T-helper 2 cell treated with Interferon-gamma antibody and Interleukin-4, amounts not matched to agents 5 μg/mL and 100 μg/mL, for 36 hours (primary cell): ENCODE measurements around the gene AMPD1.

Experiments used
- DNase-seq: peaks from one replicate; pipeline ENCODE4 v3.0.0; 2021; ENCODE audit warnings: low spot score
- H3K27ac Mint-ChIP-seq: one replicate; pipeline ENCODE4 v1.8.0; 2021; ENCODE audit warnings: mild to moderate bottlenecking, mixed read lengths
- H3K27me3 Mint-ChIP-seq: one replicate; pipeline ENCODE4 v1.8.0; 2021; ENCODE audit warnings: low read depth, mixed read lengths
- H3K36me3 Mint-ChIP-seq: one replicate; pipeline ENCODE4 v1.8.0; 2021; ENCODE audit warnings: low read depth, mixed read lengths
- H3K4me1 Mint-ChIP-seq: one replicate; pipeline ENCODE4 v1.8.0; 2021; ENCODE audit warnings: low read depth, mixed read lengths
- H3K4me3 Mint-ChIP-seq: one replicate; pipeline ENCODE4 v1.8.0; 2022; ENCODE audit warnings: mild to moderate bottlenecking, moderate library complexity, mixed read lengths
- H3K9me3 Mint-ChIP-seq: one replicate; pipeline ENCODE4 v1.8.0; 2021; ENCODE audit warnings: mixed read lengths

The AMPD1 gene

DNA sequence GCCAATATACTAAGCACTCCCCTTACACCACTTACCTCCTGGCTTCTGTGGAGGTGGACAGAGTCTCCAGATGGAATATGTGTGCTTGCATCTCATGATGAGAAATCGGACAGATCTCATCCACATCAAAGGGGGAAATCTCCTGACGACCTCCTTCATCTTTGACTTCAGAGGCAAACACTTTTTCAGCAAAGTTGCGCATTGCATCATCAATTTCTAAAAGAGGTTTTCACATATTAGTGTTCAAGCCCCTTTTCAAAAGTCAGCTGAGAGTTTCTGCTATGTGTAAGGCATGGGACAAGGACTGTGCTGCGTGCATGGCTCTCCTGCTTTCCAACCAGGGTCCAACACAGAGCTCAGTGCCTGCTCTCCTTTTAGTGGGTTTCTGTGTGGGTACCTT, 6.8 kb downstream of the AMPD1 start:
- Mint-ChIP-seq H3K4me1 (no peaks in the 10 kb centered on the region), H3K36me3 (no peaks in the 10 kb centered on the region), H3K27ac (no peak overlapping the region), H3K9me3 (no peaks in the 10 kb centered on the region), H3K27me3 (peaks cover 20% of the 10 kb centered on the region), H3K4me3 (no peak overlapping the region)
- DNase-seq: no peak

DNA sequence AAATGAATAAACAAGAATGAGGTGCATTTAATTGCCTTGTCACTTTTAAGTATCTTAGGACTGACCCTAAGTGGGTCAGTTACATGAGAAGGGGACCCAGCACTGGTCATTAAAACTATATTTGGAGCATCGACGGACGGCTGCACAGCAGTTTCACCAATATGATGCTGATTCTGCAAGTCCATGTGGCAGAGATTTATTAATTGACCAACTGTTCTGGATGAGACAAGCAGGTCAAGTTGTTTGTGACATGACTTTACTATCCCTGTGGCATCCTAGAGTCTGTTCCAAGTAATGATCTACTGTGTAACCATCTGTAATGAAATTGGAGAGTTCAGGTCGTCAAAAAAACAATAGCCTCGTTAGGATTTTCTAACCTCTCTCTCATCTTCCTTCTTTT, 9.5 kb downstream of the AMPD1 start:
- Mint-ChIP-seq H3K4me3 (no peak overlapping the region), H3K4me1 (no peaks in the 10 kb centered on the region), H3K27ac (no peak overlapping the region), H3K9me3 (no peaks in the 10 kb centered on the region), H3K27me3 (peaks cover 23% of the 10 kb centered on the region), H3K36me3 (no peaks in the 10 kb centered on the region)
- no peak for DNase-seq

DNA sequence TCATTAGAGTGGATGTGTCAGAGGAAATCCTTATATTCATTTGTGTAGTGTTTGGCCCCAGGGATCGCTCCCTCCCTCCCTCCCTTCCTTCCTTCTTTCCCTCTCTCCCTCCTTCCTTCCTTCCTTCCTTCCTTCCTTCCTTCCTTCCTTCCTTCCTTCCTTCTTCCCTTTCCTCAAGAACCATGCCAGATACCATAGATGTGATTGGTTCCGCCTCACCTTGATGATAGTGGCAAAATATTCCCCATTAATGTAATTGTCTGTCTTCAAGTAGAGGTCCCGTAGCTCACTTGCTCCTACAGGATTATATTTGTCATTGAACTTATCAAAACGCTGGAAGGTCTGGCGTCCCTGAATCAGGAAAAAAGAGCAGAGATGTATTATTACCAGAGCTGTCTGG, 17.7 kb downstream of the AMPD1 start:
- no peak overlapping the region for H3K4me3 Mint-ChIP-seq
- DNase-seq: no peak
- no peaks in the 10 kb centered on the region for H3K4me1 Mint-ChIP-seq
- peaks cover 35% of the 10 kb centered on the region for H3K27me3 Mint-ChIP-seq
- H3K9me3 Mint-ChIP-seq: no peaks in the 10 kb centered on the region
- no peaks in the 10 kb centered on the region for H3K36me3 Mint-ChIP-seq
- H3K27ac Mint-ChIP-seq: no peak overlapping the region

DNA sequence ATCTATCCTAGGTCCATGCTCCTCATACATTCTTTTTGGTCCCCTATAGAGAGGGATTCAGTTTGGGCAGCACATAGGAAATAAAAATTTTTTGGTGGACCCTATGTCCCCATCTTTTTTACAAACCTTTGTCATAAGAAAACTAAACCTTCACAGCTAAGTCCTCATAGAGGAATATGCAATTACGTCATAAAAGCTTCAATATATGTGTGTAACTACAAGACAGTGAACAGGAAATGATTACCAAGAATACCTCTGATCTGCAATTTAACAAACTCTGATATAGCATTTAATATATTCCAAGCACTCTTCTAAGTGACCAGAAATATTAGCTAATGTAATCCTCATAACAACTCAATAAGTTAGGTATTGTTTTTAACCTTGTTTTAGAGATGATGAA, 19.2 kb downstream of the AMPD1 start:
- Mint-ChIP-seq H3K27me3 (peaks cover 37% of the 10 kb centered on the region), H3K27ac (no peak overlapping the region), H3K4me1 (no peaks in the 10 kb centered on the region), H3K36me3 (no peaks in the 10 kb centered on the region), H3K9me3 (no peaks in the 10 kb centered on the region), H3K4me3 (no peak overlapping the region)
- DNase-seq: no peak

DNA sequence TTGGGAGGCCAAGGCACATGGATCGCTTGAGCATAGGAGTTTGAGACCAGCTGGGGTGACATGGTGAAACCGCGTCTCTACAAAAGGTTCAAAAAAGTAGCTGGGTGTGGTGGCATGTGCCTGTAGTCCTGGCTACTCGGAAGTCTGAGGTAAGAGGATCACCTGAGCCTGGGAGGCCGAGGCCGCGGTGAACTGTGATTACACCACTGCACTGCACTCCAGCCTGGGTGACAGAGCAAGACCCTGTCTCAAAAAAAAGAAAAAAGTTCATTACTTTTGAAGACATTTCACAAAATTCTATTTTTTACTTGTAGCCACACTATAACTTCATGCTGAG, 23.4 kb downstream of the AMPD1 start:
- Mint-ChIP-seq H3K9me3 (no peaks in the 10 kb centered on the region), H3K36me3 (no peaks in the 10 kb centered on the region), H3K4me3 (no peak overlapping the region), H3K27ac (no peak overlapping the region), H3K27me3 (peaks cover 44% of the 10 kb centered on the region), H3K4me1 (no peaks in the 10 kb centered on the region)
- DNase-seq: no peak

DNA sequence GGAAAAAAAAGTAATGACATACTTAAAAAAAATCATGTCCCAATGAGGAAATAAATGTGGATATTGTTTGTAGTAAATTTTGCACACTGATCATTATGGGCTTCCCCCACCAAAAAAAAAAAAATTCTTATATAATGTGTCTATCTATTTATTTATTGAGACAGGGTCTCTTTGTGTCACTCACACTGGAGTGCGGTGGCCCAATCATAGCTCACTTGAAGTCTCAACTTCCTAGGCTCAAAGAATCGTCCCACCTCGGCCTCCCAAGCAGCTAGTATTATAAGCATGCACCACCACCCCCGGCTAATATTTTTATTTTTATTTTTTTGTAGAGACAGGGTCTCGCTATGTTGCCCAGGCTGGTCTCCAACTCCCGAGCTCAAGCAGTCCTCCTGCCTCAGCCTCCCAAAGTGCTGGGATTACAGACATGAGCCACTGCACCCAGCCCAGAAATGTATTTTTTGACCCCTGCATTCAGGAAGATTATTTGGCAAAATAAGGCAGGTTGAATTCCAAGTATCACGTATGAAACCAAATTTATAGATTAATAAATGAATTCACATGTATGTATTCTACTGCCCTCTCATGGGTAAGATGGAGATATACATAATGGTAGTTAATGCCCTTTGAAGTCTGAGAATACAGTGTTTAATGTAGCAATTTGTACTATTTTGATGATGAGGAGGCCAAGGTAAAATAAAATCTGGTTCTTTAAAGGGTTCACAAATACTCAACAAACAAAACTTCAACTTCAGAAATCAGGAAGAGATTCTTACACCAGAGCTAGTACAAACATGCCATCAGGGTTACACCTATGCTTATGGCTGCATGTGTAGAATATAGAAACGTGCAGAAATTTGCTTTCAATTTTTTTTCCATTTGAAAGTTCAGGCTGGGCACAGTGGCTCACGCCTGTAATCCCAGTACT, 24.1 kb downstream of the AMPD1 start:
- no peaks in the 10 kb centered on the region for H3K9me3 Mint-ChIP-seq
- H3K27ac Mint-ChIP-seq: no peak overlapping the region
- H3K36me3 Mint-ChIP-seq: no peaks in the 10 kb centered on the region
- peaks cover 50% of the 10 kb centered on the region for H3K27me3 Mint-ChIP-seq
- DNase-seq: no peak
- no peaks in the 10 kb centered on the region for H3K4me1 Mint-ChIP-seq
- H3K4me3 Mint-ChIP-seq: no peak overlapping the region

DNA sequence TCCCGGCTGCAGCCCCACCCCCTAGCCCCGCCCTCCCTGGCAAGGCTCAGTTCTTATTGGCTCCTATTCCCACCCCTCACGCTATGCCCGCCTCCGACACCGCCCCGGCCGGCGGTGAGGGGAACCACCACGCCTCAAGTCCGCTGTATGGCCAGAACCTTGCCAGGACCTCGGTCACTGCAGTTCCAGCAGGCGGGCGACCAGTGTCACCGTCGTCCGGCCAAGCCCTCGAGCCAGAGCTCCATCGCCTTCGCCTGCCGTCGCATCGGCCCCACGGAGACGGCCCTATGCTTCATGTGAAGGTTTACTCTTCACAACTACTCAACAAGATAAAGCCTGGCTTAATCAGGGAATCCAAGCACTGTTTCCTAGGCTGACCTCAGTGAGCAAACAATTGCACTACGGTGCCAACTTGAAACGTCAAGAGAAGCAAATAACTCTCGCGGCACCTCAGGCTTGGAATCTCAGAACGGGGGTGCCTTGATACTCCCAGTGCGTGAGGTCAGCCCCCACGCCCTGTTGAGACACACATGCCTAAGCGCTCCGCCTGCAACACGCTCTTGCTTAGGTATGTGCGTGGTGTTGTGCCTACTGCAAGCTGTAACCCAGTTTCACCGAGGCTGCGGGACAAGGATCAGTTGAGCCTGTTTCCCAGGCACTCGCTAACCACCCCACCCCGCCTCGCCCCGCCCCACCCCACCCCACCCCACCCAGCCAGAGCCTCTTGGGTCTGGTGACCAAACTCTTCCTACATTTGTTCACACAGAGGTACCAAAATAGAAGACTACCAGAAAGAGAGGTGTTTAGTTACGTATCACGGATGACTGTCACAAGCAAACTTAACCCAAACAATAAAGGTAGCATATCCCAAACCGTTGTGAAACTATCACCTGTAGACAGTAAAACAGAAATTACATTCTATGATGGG, 25.0 kb downstream of the AMPD1 start:
- no peaks in the 10 kb centered on the region for H3K36me3 Mint-ChIP-seq
- H3K4me1 Mint-ChIP-seq: no peaks in the 10 kb centered on the region
- peaks cover 50% of the 10 kb centered on the region for H3K27me3 Mint-ChIP-seq
- H3K9me3 Mint-ChIP-seq: no peaks in the 10 kb centered on the region
- peak overlapping the region; percentile 90 for H3K4me3 Mint-ChIP-seq
- no peak overlapping the region for H3K27ac Mint-ChIP-seq
- DNase-seq: peak; percentile 79

DNA sequence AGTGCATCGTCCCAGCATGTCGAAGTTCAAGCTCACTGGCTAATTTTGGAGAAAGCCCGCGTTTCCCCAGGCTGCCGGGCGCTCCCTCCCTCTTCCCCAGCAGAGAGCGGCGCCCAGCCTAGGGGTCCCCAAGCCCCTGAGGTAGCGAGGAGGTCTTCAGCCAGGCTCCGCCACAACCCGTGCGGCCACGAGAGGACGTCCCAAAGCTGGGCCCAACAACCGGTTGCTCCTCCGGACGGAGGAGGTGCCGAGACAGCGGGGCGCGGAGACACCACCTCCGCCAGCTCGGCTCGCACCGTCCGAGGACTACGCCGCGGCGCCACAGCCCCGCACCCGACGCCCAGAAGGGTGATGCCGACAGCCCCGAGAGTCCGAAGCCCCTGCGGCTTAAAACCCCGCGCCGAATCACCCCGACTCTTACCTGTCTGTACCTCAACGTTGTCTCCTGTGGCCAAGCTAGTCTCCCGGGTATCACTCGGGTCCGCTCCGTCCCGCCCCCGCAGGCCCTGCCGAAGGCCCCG, 25.7 kb downstream of the AMPD1 start, which contains the start of gene DENND2C:
DENND2C (minus strand) TSS at position 488 of the 521 bp plus-strand sequence. CDS start 44,065 bp downstream, outside the sequence.
- peak within 1 kb of the TSS; percentile 90 for H3K4me3 Mint-ChIP-seq
- H3K27ac Mint-ChIP-seq: no peak within 1 kb of the TSS
- no peaks in the 10 kb centered on the region for H3K9me3 Mint-ChIP-seq
- DNase-seq: no peak
- H3K36me3 Mint-ChIP-seq: no peaks in the 10 kb centered on the region
- peaks cover 46% of the 10 kb centered on the region for H3K27me3 Mint-ChIP-seq
- no peaks in the 10 kb centered on the region for H3K4me1 Mint-ChIP-seq

DNA sequence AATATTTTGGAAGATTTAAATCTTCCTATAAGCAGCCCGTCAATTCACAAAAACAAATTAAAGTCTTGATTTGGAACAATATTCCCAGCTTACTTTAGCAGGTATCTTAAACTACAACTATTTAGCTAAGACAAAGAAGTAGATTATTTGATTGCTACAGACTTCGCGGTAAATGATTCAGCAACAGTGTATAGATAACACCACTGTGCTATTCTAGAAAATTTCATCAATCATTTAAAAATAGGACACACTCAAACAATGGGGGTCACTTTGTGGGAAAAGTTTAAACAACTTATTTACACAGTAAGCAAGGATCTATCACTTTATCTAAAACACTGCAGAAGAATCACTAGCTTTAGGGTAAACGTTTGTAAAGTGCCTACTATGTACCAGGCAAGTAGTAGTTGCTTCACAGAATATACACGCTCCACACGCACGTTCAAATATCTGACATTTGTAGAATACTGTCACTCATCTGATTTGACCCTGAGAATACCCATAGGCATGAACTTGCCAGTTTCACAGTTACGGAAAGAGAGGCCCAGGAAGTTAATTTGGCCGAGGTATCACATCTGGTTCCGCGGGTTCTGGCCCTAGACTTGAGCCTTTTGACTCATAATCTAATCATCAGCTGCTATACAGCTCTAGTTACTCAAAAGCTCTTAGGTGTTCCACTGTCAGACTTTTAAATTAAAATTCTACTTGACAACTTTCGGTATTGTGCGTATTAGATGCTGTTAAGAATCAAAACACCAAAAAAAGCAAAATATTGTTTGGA, 26.4 kb downstream of the AMPD1 start:
- no peaks in the 10 kb centered on the region for H3K9me3 Mint-ChIP-seq
- no peaks in the 10 kb centered on the region for H3K4me1 Mint-ChIP-seq
- no peak overlapping the region for H3K27ac Mint-ChIP-seq
- peak overlapping the region; percentile 90 for H3K4me3 Mint-ChIP-seq
- H3K36me3 Mint-ChIP-seq: no peaks in the 10 kb centered on the region
- DNase-seq: no peak
- H3K27me3 Mint-ChIP-seq: peaks cover 42% of the 10 kb centered on the region

DNA sequence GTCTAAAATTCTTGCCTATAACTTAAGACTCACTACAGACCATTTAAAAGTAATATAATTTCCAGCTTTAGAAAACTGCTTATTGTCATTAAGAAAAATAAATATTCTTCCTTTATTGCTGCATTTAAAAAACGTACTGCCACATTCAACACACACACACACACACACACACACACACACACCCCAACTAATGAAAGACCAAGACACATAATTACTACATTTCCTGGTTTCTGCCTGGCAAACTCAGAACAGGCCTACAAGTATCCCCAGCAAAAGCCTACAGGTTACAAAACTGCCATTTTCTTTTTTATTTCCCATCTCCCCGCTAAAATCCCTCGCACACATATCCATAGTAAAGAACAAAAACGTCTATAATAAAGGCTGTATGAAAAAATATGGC, 27.0 kb downstream of the AMPD1 start:
- H3K9me3 Mint-ChIP-seq: no peaks in the 10 kb centered on the region
- peaks cover 38% of the 10 kb centered on the region for H3K27me3 Mint-ChIP-seq
- H3K4me3 Mint-ChIP-seq: no peak overlapping the region
- H3K27ac Mint-ChIP-seq: no peak overlapping the region
- no peaks in the 10 kb centered on the region for H3K4me1 Mint-ChIP-seq
- DNase-seq: no peak
- H3K36me3 Mint-ChIP-seq: no peaks in the 10 kb centered on the region

DNA sequence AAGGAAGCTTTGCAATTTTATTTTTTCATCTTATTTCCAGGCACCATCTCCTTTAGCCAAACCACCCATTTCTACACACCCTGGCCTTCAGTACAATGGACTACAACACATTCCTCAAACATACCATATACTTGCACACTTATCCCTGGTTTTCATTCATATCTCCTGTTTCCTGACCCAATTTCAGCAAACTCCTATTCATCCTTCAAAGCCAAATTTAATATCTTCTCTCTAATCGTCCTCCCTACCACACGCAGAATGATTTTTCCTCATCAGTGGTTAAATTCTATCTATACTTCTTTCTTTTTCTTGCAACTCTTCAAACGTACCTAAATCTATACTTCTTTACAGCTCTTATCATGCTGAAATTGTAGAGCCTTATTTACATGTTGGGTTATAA, 28.4 kb downstream of the AMPD1 start:
- H3K4me3 Mint-ChIP-seq: no peak overlapping the region
- H3K9me3 Mint-ChIP-seq: no peaks in the 10 kb centered on the region
- no peaks in the 10 kb centered on the region for H3K36me3 Mint-ChIP-seq
- no peak overlapping the region for H3K27ac Mint-ChIP-seq
- H3K27me3 Mint-ChIP-seq: peaks cover 35% of the 10 kb centered on the region
- H3K4me1 Mint-ChIP-seq: no peaks in the 10 kb centered on the region
- no peak for DNase-seq

DNA sequence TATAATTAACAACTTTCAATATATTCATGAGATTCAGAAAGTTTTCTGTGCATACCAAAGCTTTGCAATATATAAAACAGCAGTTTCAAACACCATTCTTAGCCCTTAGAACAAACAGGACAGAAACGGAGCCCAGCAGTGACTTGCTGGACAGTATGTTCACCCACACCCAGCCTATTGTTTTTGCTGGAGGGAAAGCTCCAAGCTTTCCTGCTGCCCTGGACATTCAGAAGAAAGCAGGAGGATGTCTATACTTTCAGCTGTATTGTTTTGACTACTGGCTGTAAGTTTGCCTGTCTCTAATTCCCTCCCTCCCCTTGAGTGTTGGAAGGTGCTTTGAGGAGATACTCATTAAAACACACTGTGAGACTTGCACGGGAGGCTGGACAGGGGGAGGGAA, 35.1 kb downstream of the AMPD1 start:
- no peaks in the 10 kb centered on the region for H3K9me3 Mint-ChIP-seq
- no peak overlapping the region for H3K4me3 Mint-ChIP-seq
- no peak overlapping the region for H3K27ac Mint-ChIP-seq
- peaks cover 19% of the 10 kb centered on the region for H3K27me3 Mint-ChIP-seq
- no peaks in the 10 kb centered on the region for H3K36me3 Mint-ChIP-seq
- H3K4me1 Mint-ChIP-seq: no peaks in the 10 kb centered on the region
- no peak for DNase-seq

DNA sequence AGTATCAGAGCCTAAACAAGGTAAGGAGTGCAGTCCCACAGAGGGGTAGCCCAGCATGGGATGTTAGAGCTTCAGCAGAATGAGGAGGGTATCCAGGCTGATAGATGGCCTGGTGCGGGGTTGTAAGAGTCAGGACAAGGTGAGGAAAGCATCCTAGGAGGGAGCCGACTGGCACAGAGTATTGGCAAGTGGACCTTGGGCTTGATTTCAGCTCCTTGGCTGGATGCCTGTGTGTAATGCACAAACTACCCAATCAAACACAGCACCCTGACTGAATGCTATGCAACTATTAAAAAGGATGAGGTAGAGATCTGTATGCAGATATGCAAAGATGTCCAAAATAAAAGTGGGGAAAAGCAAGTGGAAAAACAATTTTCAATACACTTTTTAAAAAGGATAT, 43.5 kb downstream of the AMPD1 start:
- H3K4me3 Mint-ChIP-seq: no peak overlapping the region
- H3K27me3 Mint-ChIP-seq: no peaks in the 10 kb centered on the region
- no peaks in the 10 kb centered on the region for H3K4me1 Mint-ChIP-seq
- no peak for DNase-seq
- no peaks in the 10 kb centered on the region for H3K9me3 Mint-ChIP-seq
- no peak overlapping the region for H3K27ac Mint-ChIP-seq
- no peaks in the 10 kb centered on the region for H3K36me3 Mint-ChIP-seq
